Measurements from ENCODE around the gene IL17RB.

GRCh38 chr3:53845881-53846133 lies 561 bp upstream of the IL17RB start:
- TF ChIP-seq JUN (IDR thresholded peaks at IDR 0.05; ENCODE audit: low read depth, low read length): no peak
- TF ChIP-seq, protein P1, sequence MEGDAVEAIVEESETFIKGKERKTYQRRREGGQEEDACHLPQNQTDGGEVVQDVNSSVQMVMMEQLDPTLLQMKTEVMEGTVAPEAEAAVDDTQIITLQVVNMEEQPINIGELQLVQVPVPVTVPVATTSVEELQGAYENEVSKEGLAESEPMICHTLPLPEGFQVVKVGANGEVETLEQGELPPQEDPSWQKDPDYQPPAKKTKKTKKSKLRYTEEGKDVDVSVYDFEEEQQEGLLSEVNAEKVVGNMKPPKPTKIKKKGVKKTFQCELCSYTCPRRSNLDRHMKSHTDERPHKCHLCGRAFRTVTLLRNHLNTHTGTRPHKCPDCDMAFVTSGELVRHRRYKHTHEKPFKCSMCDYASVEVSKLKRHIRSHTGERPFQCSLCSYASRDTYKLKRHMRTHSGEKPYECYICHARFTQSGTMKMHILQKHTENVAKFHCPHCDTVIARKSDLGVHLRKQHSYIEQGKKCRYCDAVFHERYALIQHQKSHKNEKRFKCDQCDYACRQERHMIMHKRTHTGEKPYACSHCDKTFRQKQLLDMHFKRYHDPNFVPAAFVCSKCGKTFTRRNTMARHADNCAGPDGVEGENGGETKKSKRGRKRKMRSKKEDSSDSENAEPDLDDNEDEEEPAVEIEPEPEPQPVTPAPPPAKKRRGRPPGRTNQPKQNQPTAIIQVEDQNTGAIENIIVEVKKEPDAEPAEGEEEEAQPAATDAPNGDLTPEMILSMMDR (IDR thresholded peaks at IDR 0.05; ENCODE audit: control extremely low read depth in 1 of 3, insufficient read depth in 1 of 3, low read depth in 1 of 3, low read length in 3 of 3): no peak
